ENCODE data around the gene ZBTB45. TPM values are rescaled to one million over a fixed set of nuclear protein-coding genes. Genes with fewer than 3 reads are reported as not detected.

Gene ZBTB45
- total and polyA plus RNA-seq, 12 donors, result 7.1 to 13.3 (median 9.3) TPM

DNA sequence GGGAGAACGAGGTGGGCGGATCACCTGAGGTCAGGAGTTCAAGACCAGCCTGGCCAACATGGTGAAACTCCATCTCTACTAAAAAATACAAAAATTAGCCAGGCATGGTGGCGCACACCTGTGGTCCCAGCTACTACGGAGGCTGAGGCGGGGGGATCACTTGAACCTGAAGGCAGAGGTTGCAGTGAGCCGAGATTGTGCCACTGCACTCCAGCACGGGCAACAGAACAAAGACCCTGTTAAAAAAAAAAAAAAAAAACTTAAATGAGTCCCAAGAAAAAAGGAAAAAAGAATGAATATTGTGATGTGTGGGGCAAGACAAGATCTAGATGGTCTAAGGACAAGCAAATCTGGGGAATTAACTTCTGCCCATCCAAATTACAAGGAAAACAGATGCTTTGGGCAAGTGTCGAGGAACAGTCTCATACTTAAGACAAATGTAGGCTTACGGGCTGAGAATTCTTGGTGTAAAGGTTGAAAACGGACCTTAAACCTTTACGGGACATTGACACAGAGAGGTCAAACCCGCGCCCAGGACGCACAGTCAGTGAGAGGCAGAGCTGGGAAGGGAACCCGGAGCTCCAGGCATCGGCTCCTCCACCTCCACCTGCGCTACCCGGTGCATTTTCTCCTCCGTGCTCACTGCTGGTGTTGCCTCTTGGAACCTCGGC, 53.4 kb downstream of the ZBTB45 start:
- H3K27me3 ChIP-seq, result no peaks in the 10 kb centered on the region
- no peak for ATAC-seq
- WGBS, 2 donors, result 36 to 37% methylated on average over 20 of the region's 20 CpGs
- H3K27ac ChIP-seq, result peak overlapping the region in 4 of 10 donors; percentile 83 to 91 (median 84)
- no peak for DNase-seq
- TF ChIP-seq CTCF (IDR thresholded peaks at IDR 0.05), result no peak
- H3K36me3 ChIP-seq, result peaks cover 0 to 22% (median 4%) of the 10 kb centered on the region in 9 donors
- H3K4me1 ChIP-seq, result peaks cover 6 to 23% (median 15%) of the 10 kb centered on the region in 9 donors
- intact Hi-C loops (cut with DNase I), result loop anchor here in 1 of 10 donors (2.0 kb wide), 1 partner anchor 25 kb away; the partner anchor contains the start of gene ZNF132
- peak overlapping the region in 9 of 10 donors; percentile 73 to 99 (median 92) for H3K4me3 ChIP-seq
- no peaks in the 10 kb centered on the region for H3K9me3 ChIP-seq

Small RNAs within 50 kb of the gene (microRNA-seq; reads per million reads assigned to microRNA genes)
- gene MIR6807, result 0 reads per million in 2 donors

Other genes with a start within 250 kb of the ZBTB45 start
- 1 to 10 TPM; 4.4 to 6.2 (median 5.6) TPM for gene ZNF8, start 240.9 kb downstream of the ZBTB45 start, total RNA-seq
- gene ZNF8, start 240.9 kb downstream of the ZBTB45 start, polyA plus RNA-seq, result 1 to 10 TPM; 1.4 to 4.2 TPM
- 10 to 100 TPM; 14.4 to 28.7 (median 17.7) TPM for gene ERVK3-1, start 214.4 kb downstream of the ZBTB45 start, total RNA-seq
- gene ERVK3-1, start 214.4 kb downstream of the ZBTB45 start, polyA plus RNA-seq, result 10 to 100 TPM; 28.6 to 57.5 TPM
- 1 to 10 TPM; 1.2 to 2.1 (median 1.4) TPM for gene ZSCAN22, start 192.8 kb downstream of the ZBTB45 start, total RNA-seq
- gene ZSCAN22, start 192.8 kb downstream of the ZBTB45 start, polyA plus RNA-seq, result under 1 TPM; 0.80 to 0.87 TPM
- 1 to 10 TPM in 9 of 10 donors, under 1 TPM in 1; 0.80 to 5.5 (median 2.0) TPM for gene A1BG, start 166.3 kb downstream of the ZBTB45 start, total RNA-seq
- 1 to 10 TPM; 9.6 TPM for gene A1BG, start 166.3 kb downstream of the ZBTB45 start, polyA plus RNA-seq
- under 1 TPM in 9 of 10 donors, not detected in 1; 0.14 to 0.73 (median 0.30) TPM for gene ZNF497, start 157.1 kb downstream of the ZBTB45 start, total RNA-seq
- gene ZNF497, start 157.1 kb downstream of the ZBTB45 start, polyA plus RNA-seq, result under 1 TPM; 0.22 to 0.33 TPM
- under 1 TPM; 0.11 to 0.90 (median 0.41) TPM for gene ZNF837, start 138.8 kb downstream of the ZBTB45 start, total RNA-seq
- under 1 TPM; 0.36 to 0.88 TPM for gene ZNF837, start 138.8 kb downstream of the ZBTB45 start, polyA plus RNA-seq
- 100 to 1,000 TPM; 360 to 610 (median 413) TPM for gene RPS5, start 132.5 kb downstream of the ZBTB45 start, total RNA-seq
- gene RPS5, start 132.5 kb downstream of the ZBTB45 start, polyA plus RNA-seq, result 1,000 to 10,000 TPM in 1 of 2 donors, 100 to 1,000 TPM in 1; 430 to 2,053 TPM
- not detected for gene RNF225, start 124.2 kb downstream of the ZBTB45 start, total RNA-seq
- not detected for gene RNF225, start 124.2 kb downstream of the ZBTB45 start, polyA plus RNA-seq
- 10 to 100 TPM; 12.7 to 20.4 (median 17.6) TPM for gene ZNF584, start 111.2 kb downstream of the ZBTB45 start, total RNA-seq
- 10 to 100 TPM in 1 of 2 donors, 1 to 10 TPM in 1; 6.5 to 15.9 TPM for gene ZNF584, start 111.2 kb downstream of the ZBTB45 start, polyA plus RNA-seq
- gene ZNF132, start 79.7 kb downstream of the ZBTB45 start, total RNA-seq, result 1 to 10 TPM; 3.6 to 6.7 (median 5.1) TPM
- 1 to 10 TPM; 1.1 to 1.3 TPM for gene ZNF132, start 79.7 kb downstream of the ZBTB45 start, polyA plus RNA-seq
- 1 to 10 TPM; 1.9 to 5.2 (median 3.2) TPM for gene ZNF324B, start 68.2 kb downstream of the ZBTB45 start, total RNA-seq
- gene ZNF324B, start 68.2 kb downstream of the ZBTB45 start, polyA plus RNA-seq, result 1 to 10 TPM; 1.4 to 1.6 TPM
- gene ZNF324, start 52.7 kb downstream of the ZBTB45 start, total RNA-seq, result 1 to 10 TPM; 3.8 to 6.1 (median 5.1) TPM
- 1 to 10 TPM; 2.6 to 4.0 TPM for gene ZNF324, start 52.7 kb downstream of the ZBTB45 start, polyA plus RNA-seq
- gene ZNF446, start 43.5 kb downstream of the ZBTB45 start, total RNA-seq, result 1 to 10 TPM; 4.2 to 7.0 (median 5.1) TPM
- gene ZNF446, start 43.5 kb downstream of the ZBTB45 start, polyA plus RNA-seq, result 10 to 100 TPM in 1 of 2 donors, 1 to 10 TPM in 1; 7.1 to 11.1 TPM
- 1 to 10 TPM; 2.2 to 4.9 (median 3.9) TPM for gene SLC27A5, start 7.8 kb downstream of the ZBTB45 start, total RNA-seq
- gene SLC27A5, start 7.8 kb downstream of the ZBTB45 start, polyA plus RNA-seq, result 1 to 10 TPM; 7.4 to 7.9 TPM
- 100 to 1,000 TPM; 121 to 163 (median 150) TPM for gene TRIM28, start 24.3 kb upstream of the ZBTB45 start, total RNA-seq
- gene TRIM28, start 24.3 kb upstream of the ZBTB45 start, polyA plus RNA-seq, result 100 to 1,000 TPM; 105 to 129 TPM
- 100 to 1,000 TPM; 123 to 151 (median 131) TPM for gene CHMP2A, start 35.3 kb upstream of the ZBTB45 start, total RNA-seq
- 100 to 1,000 TPM; 239 to 349 TPM for gene CHMP2A, start 35.3 kb upstream of the ZBTB45 start, polyA plus RNA-seq
- 100 to 1,000 TPM; 107 to 146 (median 122) TPM for gene UBE2M, start 38.8 kb upstream of the ZBTB45 start, total RNA-seq
- 100 to 1,000 TPM in 1 of 2 donors, 10 to 100 TPM in 1; 45.4 to 115 TPM for gene UBE2M, start 38.8 kb upstream of the ZBTB45 start, polyA plus RNA-seq
- gene MZF1, start 53.5 kb upstream of the ZBTB45 start, total RNA-seq, result 10 to 100 TPM in 2 of 10 donors, 1 to 10 TPM in 8; 4.4 to 12.0 (median 8.3) TPM
- gene MZF1, start 53.5 kb upstream of the ZBTB45 start, polyA plus RNA-seq, result 10 to 100 TPM in 1 of 2 donors, 1 to 10 TPM in 1; 7.6 to 28.0 TPM

Data from heart right ventricle (tissue), 16 donors.